RKO (cell line): ENCODE results near the gene SYPL1.
"Not testable (repeated sequence)": the region's sequence is repeated elsewhere in the genome, so short reads cannot be mapped to it uniquely, and the experiment has no call there.

Experiments
- DNase-seq: peaks from one replicate; pipeline ENCODE4 v3.0.0-alpha.2; 2016; ENCODE audit warnings: low spot score

SYPL1 gene

DNA sequence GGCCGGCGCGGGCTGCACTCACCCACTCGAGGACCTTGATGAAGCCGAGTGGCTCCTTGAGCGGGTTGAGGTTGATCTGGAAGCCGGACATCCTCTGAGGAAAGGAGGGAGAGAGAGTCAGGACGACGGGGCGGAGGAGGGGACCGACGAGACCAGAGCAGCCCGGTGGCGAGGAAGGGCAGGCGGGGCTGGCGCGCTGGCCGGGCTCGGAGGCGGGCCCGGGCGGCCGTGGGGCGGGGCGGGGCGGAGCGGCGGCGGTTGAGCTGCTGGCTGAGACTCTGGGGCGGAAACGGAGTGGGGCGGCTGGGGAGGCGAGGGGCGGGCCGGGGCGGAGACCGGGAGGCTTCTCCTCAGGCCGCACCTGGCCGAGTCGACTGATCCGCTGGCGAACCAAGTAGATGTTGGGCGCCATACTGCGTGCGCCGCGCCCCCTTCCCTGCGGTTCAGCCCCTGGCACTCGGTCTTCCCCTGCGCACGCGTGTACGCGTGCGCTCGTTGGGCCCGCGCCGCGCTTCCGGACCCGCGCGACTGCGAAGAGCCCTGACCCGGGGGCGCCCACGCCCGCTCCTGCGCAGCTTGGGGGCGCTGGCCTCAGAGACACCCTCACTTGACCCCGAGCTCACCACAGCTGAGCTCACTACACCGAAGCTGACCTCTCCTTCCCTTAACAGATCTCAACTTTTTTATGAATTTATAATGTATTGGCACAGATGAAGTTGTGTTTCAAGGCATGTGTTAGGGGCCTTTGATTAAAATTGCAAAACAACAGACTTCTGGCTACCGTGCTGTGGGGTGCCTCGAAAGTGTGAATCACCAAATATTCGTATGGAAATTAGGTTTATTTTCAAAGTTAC lies at the start of gene SYPL1:
Gene SYPL1 (minus strand): TSS at position 195 of the 854 bp plus-strand sequence. CDS start 104 bp downstream, at position 91.
- DNase-seq: peak; percentile 93

DNA sequence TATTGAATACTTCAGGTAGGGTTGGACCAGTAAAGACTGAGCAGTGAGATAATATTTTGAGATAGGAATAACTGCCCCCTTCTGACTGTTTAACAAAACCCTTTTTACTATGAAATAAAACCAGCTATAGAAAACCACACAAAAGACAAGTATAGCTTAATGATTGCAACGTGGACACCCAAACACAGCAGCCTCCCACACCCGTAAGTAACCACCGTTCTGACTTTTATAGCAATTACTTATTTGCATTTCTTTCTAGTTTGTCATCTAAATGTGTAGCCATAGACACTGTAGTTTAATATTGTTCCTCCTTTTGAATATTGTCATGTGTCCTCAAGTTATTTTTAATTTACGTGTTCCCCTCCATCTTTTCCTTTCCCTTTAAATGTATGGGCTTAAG lies 42.9 kb upstream of the SYPL1 start:
- DNase-seq: no peak

DNA sequence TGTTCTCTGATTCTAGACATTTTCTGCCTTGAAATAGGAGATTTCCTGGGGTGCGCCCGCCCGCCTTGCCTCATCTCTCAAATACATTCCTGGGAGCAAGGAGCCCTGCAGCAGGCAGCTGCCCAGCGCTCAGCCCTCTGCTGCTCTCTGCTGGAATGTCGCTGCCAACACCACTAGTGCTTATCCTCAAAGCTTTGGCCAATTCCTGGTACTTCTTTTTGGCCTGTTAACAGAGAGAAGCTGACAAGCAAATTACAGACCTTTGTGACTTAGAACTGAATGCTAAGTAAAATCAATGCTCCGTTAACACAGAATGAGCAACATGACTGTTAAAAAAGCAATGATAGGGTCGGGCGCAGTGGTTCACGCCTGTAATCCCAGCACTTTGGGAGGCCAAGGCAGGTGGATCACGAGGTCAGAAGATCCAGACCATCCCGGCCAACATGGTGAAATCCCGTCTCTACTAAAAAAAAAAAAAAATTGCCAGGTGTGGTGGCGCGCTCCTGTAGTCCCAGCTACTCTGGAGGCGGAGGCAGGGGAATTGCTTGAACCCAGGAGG lies 41.9 kb upstream of the SYPL1 start:
- peak; percentile 89 for DNase-seq

DNA sequence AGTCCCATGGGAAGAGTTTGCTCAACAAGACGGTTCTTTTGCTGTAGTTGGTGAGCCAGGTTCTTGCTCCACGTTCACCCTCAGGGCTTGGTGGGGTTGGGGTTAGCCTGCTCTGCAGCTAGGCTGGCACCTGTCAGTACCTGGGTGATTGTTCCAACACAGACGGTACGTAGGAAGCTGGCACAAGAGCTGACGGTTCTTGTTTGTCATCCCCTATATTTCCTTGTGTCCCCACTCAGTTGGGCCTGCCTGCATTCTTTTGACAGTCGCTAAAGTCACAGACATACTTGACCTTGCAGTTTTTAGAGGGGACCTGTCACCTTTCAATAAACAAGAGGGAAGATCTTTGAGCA lies 40.2 kb upstream of the SYPL1 start:
- no peak for DNase-seq

DNA sequence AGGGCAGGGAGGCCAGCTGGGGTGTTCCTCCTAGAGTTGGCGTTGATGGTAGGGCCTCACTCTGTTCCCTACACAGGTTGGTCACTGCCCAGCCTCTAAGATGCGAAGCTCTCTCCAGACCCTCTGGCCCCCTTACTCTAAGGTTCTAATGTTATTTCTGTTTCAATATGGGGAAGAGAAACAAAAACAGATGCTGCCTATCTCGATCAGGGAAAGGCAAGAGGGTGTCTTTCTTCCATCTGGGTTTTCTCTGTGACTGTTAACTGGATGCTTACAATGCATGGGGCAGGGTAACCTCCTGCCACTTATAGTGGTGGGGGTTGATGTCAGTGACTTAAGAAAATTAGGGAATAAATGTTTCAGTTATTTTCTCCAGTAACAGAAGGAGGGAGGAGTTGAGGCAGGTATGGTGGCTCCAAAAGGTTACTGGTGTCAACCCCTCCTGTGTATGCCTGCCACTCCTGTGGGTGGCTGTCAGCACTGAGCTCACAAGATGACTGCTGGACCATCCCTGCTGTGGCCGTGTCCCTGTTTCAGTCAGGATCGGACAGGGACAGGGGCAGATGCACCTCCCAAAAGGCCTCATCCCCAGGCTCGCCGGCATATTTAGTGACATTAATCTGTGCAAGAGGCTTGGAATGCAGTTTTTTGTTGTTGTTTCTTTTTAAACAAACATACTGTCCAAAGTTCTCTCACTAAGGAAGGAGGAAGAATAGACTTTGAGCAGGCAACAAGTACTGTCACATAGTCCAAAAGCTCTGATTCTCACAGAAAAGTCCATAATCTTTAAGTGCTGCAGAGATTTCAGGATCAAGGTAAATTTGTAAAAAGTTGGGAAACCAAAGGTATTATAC lies 39.6 kb upstream of the SYPL1 start:
- DNase-seq: no peak

DNA sequence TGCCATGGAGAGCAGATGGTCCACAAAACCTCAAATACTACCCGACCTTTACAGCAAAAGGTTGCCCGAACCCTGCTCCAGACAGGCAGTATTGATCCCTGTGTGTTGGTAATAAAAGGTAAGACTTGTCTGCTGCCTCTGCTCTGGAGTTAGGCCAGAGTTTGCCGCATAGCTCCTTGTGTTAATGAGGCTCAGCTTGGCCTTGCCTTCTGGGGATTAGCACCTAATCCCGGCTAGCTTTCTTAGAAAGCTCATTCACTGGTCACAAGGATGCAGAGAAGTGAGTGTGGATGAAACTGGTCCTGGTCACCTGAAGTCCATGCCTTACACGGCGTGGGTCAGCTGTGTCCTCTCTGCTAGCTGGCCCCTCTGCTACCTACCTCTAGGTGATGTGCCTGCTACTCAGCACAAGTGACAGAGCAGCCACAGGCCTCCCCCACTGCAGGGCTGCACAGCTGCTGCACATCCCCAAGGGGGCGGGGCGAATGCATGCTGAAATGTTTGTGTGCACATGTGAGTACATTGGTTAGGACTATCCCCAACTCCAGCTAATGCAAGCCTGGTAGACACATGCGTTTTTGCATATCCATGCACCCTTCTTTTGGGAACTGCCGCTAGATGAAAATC lies 31.7 kb upstream of the SYPL1 start:
- no peak for DNase-seq

DNA sequence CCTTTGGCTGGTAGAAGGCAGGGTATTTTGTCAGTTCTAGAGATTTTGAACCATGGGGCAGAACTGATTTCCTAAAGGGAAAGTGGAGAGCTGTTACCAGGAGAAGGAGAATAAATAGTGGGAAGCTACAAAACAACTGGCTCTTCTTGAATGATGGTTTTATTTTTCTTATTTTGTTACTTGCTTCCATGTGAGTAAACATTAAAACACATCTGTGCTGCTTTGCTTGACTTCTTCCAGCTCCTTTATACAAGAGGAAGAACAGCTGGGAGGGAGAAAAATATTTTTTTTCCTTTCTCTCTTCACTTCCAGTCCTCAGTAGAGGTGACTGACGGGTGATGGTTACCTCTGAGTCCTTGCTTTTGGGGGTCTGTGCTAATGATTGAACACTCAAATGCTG lies 30.0 kb upstream of the SYPL1 start:
- DNase-seq: no peak

DNA sequence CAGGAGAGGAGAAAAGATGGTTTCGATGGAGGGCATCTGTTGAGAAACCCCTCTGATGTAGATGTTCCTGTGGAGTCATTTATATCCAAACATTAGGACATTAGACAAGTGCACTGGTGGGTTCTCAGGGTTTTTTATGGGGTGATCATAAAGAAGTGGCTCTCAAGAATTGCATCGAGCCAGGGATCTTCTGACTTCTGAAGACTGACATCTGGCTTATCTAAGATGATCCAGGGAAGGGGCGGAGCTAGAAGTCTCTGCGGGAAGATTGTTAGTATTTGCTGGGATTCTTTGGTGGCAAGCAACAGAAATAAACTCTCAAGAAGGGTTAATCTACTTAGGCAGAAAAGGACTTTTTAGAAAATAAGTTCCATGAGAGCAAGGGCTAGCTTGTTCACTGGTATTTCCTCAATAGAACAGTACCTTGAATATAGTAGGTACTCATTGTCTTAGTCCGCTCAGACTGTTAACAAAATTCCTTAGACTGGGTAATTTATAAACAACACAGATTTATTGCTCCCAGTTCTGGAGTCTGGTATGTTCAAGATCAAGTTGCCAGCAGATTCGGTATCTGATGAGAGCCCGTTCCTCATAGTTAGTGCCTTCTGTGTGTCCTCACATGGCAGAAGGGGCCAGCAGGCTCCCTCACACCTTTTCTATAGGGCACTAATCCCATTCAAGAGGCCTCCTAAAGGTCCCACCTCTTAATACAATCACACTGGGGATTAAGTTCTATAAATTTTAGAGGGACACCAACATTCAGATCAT lies 28.5 kb upstream of the SYPL1 start:
- no peak for DNase-seq

DNA sequence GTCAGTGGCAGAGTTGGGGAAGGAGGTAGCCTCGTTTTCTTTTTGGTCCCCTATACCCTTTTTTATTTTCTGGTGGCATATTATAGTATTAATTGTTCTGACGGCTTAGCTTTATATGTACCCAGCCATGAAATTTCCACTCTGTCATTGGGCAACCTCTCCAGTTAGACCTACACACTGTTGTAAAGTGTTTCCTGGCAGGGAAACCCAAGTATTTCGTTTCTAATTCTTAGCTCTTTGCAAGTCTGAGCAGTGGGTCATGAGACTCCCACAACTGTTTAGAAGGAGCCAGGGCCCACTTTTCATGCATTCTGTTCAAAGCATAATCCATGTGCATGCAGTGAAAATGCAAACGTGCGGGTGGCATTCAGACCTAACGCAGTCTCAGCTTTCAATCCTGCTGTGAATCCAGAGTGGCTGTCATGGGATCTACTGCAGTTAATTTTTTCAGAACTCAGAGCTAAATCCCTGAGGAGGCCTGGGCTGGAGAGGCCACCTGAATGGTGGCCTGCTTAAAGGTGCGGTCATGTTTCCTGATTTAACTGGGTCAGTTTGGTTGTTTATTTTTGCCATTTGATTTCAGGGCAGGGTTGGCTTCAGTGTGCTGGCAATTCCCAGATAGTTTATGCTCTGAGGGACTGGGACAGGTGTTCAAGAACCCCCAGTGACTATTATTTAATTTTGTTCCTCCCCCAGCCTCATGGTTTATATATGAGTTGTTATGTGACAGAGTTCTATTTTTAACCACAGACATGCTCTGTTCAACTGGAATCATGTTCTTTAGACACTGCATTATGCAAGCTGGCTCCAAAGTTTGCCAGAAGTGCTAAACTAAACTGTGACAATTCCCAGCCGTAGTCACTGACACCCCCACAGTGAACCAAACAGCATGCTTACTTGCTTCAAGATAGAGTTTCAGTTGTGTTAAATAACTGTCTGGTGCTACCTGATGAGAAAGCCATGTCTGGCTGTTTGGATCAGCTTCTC lies 27.4 kb upstream of the SYPL1 start:
- DNase-seq: no peak

DNA sequence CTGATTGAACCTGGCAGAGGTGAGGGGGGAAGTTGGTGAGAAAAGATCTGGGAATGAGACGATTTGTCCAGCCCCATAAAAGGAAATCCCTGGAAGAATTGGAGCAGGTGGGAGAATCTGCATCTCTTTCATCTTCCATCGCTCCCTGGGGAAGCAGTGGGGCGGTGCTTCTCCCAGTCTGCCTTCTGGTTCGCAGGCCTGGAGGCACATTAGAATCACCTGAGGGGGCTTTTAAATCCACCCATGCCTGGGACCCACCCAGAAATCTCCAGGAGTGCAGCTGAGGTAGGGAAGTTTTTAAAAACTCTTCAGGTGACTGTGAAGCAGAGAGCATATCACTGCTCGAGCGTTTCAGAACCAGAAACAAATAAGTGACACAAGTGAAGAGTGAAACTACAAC lies 26.7 kb upstream of the SYPL1 start:
- no peak for DNase-seq

DNA sequence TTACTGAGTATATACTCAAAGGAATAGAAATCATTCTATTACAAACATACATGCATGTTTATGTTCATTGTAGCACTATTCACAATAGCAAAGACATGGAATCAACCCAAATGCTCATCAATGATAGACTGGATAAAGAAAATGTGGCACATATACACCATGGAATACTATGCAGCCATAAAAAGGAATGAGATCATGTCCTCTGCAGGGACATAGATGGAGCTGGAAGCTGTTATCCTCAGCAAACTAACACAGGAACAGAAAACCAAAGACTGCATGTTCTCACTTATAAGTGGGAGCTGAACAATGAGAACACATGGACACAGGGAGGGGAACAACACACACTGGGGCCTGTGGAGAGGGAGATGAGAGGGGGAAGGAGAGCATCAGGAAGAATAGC lies 26.1 kb upstream of the SYPL1 start:
- not testable (repeated sequence) for DNase-seq

DNA sequence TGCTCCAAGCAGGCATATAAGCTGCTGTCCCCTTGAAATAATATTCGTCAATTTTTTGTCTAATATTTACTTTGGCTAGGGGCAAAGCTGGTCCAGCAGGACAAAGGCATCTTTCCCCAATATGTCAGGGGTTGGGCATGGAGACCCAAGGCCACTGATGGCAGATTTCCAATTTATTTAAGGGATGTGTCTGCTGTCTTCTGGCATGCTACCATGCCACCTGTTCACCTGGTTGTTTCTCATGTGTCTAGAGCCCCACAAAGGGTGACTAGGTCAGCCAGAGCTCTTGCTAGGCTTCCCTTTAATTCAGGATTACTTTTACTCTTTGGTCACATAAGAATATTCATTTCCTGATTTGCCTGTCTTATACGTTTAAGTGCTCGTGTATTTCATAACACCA lies 22.1 kb upstream of the SYPL1 start:
- DNase-seq: no peak

DNA sequence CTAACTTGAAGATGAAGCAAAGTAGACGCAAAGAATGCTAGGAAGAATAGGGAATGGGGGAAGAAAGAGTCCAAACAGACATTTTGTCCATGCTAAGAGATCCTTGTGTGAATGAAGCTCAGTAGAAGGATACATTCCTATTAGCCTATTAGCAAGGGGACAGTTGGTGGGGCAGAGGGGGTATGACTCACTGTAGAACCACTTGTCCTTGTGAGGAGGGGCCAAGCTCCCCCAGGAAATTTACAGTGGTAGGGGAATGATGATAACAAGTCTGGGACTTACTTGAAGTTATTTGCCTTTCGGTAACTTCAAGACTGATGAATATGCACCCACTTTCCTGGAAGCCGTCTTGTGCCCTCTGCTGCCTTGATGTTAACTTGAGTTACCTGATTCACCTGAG lies 17.2 kb upstream of the SYPL1 start:
- no peak for DNase-seq

DNA sequence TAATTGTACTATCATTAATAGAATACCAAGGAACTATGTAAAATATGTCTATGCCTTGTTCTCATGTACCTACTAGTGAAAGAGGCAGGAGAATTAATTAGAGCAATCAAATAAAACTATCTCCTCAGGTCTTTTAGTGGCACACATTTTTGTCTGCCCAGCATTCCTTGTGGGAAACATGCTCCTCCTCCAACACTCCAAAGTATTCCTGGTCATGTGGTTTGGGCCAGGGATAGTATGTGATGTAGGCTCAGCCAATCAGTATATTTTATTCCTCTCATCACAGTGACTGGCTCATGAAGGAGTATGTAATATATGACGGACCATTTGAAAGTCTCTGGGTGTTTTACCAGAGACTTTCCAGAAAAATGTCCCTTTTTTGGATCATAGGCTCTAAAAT lies 16.7 kb upstream of the SYPL1 start:
- DNase-seq: no peak

DNA sequence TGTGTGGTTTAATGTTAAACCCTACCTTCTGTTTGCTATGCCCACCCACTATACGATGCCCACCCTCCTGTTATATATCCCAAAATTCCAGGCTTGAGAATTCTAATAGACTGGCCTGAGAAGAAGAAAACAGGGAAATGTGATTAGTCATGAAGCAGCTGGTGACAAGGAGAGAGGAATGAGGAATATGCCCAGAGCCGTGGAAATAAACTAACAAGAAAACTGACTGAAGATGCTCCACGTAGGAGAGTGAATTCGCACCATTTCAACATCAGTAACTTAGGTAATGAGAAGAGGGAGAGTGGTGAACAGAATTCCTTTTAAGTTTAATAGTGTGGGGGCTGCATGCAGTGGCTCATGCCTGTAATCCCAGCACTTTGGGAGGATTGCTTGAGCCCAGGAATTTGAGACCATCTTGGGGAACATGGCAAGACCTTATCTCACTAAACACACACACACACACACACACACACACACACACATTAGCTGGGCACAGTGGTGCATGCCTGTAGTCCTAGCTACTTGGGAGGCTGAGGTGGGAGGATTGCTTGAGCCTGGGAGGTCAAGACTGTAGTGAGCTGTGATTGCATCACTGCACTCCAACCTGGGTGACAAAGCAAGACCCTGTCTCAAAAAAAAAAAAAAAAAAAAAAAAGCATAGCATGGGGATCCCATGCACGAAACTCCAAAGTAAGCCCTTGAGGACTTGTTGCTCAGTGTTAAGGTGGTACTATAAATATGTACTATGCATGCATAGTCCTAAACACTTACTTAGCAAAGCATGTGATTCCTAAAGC lies 16.1 kb upstream of the SYPL1 start:
- DNase-seq: peak; percentile 29

DNA sequence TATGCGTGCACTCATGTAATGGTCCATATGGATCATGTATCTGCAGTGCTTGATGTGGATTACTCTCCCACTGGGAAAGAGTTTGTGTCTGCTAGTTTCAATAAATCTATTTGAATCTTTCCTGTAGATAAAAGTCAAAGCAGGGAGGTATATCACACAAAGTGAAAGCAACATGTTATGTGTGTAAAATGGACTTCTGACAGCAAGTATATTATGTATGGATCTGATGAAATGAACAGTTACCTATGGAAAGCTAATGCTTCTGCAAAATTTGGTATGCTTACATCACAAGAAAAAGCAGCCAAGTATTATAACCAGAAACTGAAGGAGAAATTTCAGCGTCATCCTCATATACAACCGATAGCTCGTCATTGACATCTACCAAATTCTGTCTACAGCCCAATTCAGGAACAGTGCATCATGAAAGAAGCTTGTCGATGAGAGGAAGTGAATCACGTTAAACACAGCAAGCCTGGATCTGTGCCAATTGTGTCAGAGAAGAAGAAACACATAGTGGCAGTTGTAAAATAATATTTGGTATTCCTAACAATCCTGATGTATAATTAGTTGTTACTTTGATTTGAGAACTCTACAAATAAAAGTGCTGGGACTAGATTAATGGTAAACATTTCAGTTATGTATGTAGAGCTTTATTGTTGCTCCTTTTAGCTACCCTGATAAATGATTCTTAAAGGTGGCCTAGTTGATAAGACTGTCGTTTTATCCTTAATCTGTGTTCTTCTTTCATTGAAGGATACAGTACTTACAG lies 14.2 kb upstream of the SYPL1 start:
- peak; percentile 96 for DNase-seq

DNA sequence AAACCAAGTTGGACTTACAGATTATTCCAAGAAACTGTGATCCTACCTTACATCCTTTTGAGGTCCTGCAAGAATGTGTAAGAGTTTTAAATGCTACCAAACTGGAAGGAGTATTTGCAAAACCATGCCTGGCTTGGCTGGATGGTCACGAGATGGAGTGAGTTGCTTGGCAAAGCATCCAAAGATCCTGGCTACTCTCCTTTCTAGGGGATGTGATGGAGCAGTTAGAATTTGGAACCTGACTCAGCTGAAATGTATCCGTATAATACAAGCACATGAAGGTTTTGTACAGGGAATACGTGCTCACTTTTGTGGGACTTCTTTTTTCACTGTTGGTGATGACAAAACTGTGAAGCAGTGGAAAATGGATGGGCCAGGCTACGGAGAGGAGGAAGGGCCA lies 13.3 kb upstream of the SYPL1 start:
- peak; percentile 19 for DNase-seq

DNA sequence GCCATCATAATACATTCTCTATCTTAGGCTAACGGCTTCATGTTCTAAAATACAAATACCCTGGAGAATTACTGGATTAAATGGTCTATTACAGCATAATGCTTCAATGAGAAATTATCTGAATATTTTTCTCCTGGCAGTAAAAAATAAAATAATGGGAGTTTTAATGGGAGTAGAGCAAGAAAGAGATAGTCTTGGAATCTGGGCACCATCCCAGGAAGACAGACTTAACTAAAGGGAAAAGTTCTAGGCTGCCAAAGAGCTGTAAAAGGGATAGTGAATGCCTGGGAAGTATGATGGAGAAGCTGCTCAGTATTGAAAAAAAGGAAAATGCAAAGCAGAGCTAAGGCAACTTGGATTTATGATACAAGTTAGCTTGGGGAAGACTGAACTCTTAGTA lies 12.1 kb upstream of the SYPL1 start:
- DNase-seq: no peak

DNA sequence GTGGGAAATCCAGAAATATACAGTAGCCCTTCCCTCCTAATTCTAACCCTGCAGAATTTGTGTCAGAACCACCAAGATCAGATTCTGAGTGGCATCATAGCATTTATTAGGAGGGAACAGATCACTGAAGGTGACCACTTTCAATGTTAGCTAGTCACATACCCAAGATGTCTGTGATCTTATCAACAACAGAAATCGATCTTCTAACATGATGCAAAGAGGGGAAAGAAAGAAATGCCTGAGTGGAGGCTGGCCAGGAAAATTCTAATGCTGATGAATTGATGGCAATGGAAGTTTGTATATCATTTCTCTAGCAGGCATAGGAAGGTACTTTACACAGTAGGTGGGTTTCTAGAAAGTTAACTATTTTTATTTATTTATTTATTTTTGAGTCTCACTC lies 10.6 kb upstream of the SYPL1 start:
- DNase-seq: no peak
